ENCODE measurements around the gene YPEL2. TPM values are rescaled to one million over a fixed set of nuclear protein-coding genes. Genes with fewer than 3 reads are reported as not detected.
"Not testable (repeated sequence)": the region's sequence is repeated elsewhere in the genome, so short reads cannot be mapped to it uniquely, and the experiment has no call there.

The YPEL2 gene
- polyA plus RNA-seq, 1 donor, result 36.1 TPM

GRCh38 chr17:59374612-59375011, 43.2 kb downstream of the YPEL2 start:
- DNase-seq, result no peak

- DNase-seq, result no peak
These were observed 44.4 kb downstream of the YPEL2 start for GRCh38 chr17:59375857-59376256.

GRCh38 chr17:59376506-59376905, 45.1 kb downstream of the YPEL2 start:
- DNase-seq, result no peak

- DNase-seq, result no peak
These were observed 46.0 kb downstream of the YPEL2 start for GRCh38 chr17:59377410-59377809.

- DNase-seq, result no peak
These were observed 47.2 kb downstream of the YPEL2 start for GRCh38 chr17:59378675-59379074.

- no peak for DNase-seq
These were observed 49.0 kb downstream of the YPEL2 start for GRCh38 chr17:59380474-59380873.

GRCh38 chr17:59381716-59382570, 50.5 kb downstream of the YPEL2 start:
- DNase-seq, result no peak

- DNase-seq, result no peak
These were observed 52.4 kb downstream of the YPEL2 start for GRCh38 chr17:59383893-59384292.

- peak; percentile 66 for DNase-seq
These were observed 56.1 kb downstream of the YPEL2 start for GRCh38 chr17:59387351-59388068.

- DNase-seq, result no peak
These were observed 56.7 kb downstream of the YPEL2 start for GRCh38 chr17:59388069-59388556.

GRCh38 chr17:59389066-59389465, 57.6 kb downstream of the YPEL2 start:
- DNase-seq, result no peak

- DNase-seq, result no peak
These were observed 59.6 kb downstream of the YPEL2 start for GRCh38 chr17:59391021-59391420.

GRCh38 chr17:59392973-59393679, 61.7 kb downstream of the YPEL2 start:
- DNase-seq, result no peak

GRCh38 chr17:59393742-59394410, 62.4 kb downstream of the YPEL2 start:
- not testable (repeated sequence) for DNase-seq

GRCh38 chr17:59396134-59396826, 64.8 kb downstream of the YPEL2 start:
- DNase-seq, result no peak

- no peak for DNase-seq
These were observed 66.0 kb downstream of the YPEL2 start for GRCh38 chr17:59397316-59398073.

GRCh38 chr17:59399914-59400313, 68.5 kb downstream of the YPEL2 start:
- DNase-seq, result no peak

- no peak for DNase-seq
These were observed 69.4 kb downstream of the YPEL2 start for GRCh38 chr17:59400858-59401257.

- no peak for DNase-seq
These were observed 69.8 kb downstream of the YPEL2 start for GRCh38 chr17:59401274-59401673.

- no peak for DNase-seq
These were observed 70.3 kb downstream of the YPEL2 start for GRCh38 chr17:59401725-59402124.

- no peak for DNase-seq
These were observed 71.3 kb downstream of the YPEL2 start for GRCh38 chr17:59402760-59403159.
